Occipital lobe (tissue), 3 donors: ENCODE data around the gene LETMD1. TPM values are rescaled to one million over a fixed set of nuclear protein-coding genes. Genes with fewer than 3 reads are reported as not detected.
"Not testable (repeated sequence)": the region's sequence is repeated elsewhere in the genome, so short reads cannot be mapped to it uniquely, and the experiment has no call there.

Source experiments
- DNase-seq: peaks from one replicate; lab custom pipeline; 2025; lab: John Stamatoyannopoulos, UW
- small RNA-seq: library from RNA; depleted of rRNA; stranded (forward); fragments of <200 nt; gene quantifications from one replicate; pipeline ENCODE3, GENCODE V24; 2014
- total RNA-seq: library from RNA; depleted of rRNA; stranded (reverse); fragments of >200 nt; gene quantifications from one replicate; pipeline ENCODE4 v1.2.3, GENCODE V29; 2014

LETMD1 gene
- total RNA-seq, 1 donor from 2014 or later = 56.8 TPM

DNA sequence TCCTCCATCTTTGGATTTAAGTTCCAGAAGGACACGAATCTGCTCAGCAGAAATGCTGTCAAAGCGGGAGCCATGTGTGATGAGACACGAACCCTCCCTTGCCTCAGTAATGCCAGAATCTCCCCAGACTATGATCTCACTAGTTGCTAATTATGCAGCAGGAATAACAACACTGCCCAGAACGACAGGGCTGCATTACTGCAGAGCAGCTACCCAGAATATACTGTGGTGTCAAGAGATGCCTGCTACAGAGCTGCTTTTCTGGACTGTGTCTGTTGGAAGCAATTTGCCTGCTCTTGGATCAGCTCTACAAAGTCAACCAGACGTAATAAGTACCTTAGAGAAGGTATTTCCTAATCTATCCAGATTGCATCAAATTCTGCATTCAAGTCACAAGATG, 29.8 kb downstream of the LETMD1 start:
- peak; percentile 32 for DNase-seq

- not testable (repeated sequence) for DNase-seq
Observed at GRCh38 chr12:51078346-51078745, 30.2 kb downstream of the LETMD1 start.

GRCh38 chr12:51078866-51079265, 30.7 kb downstream of the LETMD1 start:
- not testable (repeated sequence) for DNase-seq

DNA sequence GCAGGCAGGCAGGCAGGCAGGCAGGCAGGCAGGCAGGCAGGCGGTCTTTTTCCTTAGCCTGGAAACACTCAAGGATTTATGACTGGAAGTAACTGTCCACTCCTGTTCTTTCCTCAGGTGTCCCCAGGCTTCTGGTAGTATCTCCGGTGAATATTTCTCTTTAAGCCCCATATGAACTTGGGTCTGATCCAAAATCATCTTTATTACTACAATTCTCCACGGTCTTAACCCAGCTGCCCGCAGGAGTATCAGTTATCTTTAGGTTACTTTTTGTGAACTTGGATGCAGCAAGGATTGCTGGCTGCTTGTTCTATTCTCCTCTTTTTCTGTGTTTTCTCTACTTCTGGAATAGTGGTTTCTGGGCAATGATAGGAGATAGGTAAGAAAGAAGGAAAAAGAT, 32.0 kb downstream of the LETMD1 start:
- no peak for DNase-seq

GRCh38 chr12:51081421-51081820, 33.3 kb downstream of the LETMD1 start:
- no peak for DNase-seq

- DNase-seq = no peak
Observed at GRCh38 chr12:51082561-51083125, 34.5 kb downstream of the LETMD1 start.

GRCh38 chr12:51083126-51083833, 35.2 kb downstream of the LETMD1 start, which contains the start of gene CSRNP2:
Gene CSRNP2 (minus strand): TSS chr12:51083596. CDS start chr12:51076561, 7,035 bp downstream.
- peak; percentile 97 for DNase-seq

- no peak for DNase-seq
Observed at GRCh38 chr12:51085757-51086156, 37.6 kb downstream of the LETMD1 start.

DNA sequence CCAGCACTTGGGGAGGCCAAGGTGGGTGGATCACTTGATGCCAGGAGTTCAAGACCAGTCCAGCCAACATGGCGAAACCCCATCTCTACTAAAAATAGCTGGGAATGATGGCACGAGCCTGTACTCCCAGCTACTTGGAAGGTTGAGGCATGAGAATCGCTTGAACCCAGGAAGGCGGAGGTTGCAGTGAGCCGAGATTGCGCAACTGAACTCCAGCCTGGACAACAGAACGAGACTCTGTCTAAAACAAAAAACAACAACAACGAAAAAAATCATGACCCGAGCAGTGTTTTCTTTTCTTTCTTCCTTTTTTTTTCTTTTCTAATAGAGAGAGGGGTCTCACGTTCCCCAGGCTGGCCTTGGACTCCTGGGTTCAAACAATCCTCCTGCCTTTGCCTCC, 38.8 kb downstream of the LETMD1 start:
- DNase-seq = no peak

GRCh38 chr12:51087818-51088217, 39.7 kb downstream of the LETMD1 start:
- DNase-seq = no peak

DNA sequence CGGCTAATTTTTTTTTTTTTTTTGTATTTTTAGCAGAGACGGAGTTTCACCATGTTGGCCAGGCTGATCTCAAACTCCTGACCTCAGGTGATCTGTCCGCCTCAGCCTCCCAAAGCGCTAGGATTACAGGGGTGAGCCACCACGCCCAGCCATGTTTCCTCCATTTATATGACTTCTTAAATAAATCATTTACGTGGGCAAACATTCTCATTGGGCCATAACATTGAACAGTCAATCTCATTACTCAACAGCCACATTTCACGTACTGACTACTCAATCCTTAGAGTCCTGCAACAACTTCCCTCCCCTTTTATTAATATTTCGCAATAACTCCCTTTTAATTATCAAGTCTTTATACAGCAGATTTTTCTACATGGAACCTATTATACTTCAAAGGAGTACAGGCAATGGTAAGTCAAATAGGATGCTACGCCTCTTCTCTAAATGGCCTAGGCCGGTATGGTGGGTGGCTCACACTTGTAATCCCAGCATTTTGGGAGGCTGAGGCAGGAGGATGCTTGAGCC, 42.6 kb downstream of the LETMD1 start:
- DNase-seq = no peak

GRCh38 chr12:51098611-51099010, 50.5 kb downstream of the LETMD1 start:
- DNase-seq = no peak

DNA sequence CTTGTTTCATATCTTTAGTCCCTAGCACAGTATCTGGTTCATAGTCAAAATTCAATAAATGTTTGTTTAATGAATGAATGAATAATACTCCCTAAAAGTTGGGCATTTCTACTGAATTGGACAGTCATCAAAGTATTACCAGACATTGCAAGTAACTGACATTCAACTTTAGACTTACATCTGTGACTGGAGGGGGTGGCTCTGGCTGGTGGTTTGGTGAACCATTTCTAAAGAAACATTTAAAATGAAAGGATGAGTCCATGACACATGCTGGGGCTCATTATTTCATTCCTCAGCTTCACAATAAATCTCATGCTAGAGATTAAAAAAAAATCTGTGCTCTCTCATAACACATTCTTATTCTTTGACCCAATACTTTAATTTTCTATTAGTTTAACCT, 55.9 kb downstream of the LETMD1 start:
- no peak for DNase-seq

- DNase-seq = no peak
Observed at GRCh38 chr12:51108136-51108535, 60.0 kb downstream of the LETMD1 start.

Small RNAs within 50 kb of the gene (small RNA-seq; reads per million reads assigned to genes)
- gene RNU6-1273P = not detected
- not detected for gene RNU6-87P

Other genes starting within 250 kb of the LETMD1 start
- not detected for gene TMPRSS12, start 205.4 kb upstream of the LETMD1 start, total RNA-seq
- not detected for gene HIGD1C, start 95.8 kb upstream of the LETMD1 start, total RNA-seq
- 96.7 TPM for gene SLC11A2, start 21.9 kb upstream of the LETMD1 start, total RNA-seq
- 69.6 TPM for gene CSRNP2, start 35.3 kb downstream of the LETMD1 start, total RNA-seq
- gene TFCP2, start 124.8 kb downstream of the LETMD1 start, total RNA-seq = 13.6 TPM
- gene POU6F1, start 169.7 kb downstream of the LETMD1 start, total RNA-seq = 14.5 TPM
- 66.8 TPM for gene DAZAP2, start 190.5 kb downstream of the LETMD1 start, total RNA-seq
- 3.1 TPM for gene SMAGP, start 222.1 kb downstream of the LETMD1 start, total RNA-seq